Upper lobe of left lung (tissue), 4 donors: ENCODE results near the gene SERPINA1.

Source experiments
- POLR2A ChIP-seq, 4 donors: fragments of 450-650 bp; IDR thresholded peaks; one replicate each; pipeline ENCODE4 v1.5.1; 2016 to 2017; ENCODE audit warnings: antibody characterized with exemption in 4 of 4, mild to moderate bottlenecking in 2 of 4
- TF ChIP-seq, protein P1 (sequence below), 6 experiments: fragments of 450-650 bp in 4 of 6; fragments of 200-600 bp in 2 of 6; sonication (generic) in 2 of 6; IDR thresholded peaks; one replicate each; pipeline ENCODE4 v1.5.1; 2016 to 2019; ENCODE audit warnings: antibody characterized with exemption in 6 of 6

DNA sequence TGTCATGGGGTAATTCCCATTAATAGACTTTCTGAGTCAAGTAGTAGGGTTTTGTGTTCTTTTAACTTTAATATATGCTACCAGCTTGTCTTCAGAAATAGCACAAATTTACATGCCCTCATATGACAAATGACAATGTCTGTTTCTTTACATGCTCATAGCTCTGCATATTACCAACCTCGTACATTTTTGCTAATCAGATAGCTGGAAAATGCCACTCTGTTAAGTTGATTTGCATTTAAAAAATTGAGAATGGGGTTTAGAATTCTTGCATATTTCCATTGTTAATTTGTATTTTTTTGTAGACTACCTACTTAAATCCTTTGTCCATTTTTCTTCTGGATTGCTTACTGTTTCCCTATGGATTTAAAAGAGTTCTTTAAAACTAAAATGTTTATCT is 31.2 kb downstream of the SERPINA1 start:
- TF ChIP-seq, protein P1, sequence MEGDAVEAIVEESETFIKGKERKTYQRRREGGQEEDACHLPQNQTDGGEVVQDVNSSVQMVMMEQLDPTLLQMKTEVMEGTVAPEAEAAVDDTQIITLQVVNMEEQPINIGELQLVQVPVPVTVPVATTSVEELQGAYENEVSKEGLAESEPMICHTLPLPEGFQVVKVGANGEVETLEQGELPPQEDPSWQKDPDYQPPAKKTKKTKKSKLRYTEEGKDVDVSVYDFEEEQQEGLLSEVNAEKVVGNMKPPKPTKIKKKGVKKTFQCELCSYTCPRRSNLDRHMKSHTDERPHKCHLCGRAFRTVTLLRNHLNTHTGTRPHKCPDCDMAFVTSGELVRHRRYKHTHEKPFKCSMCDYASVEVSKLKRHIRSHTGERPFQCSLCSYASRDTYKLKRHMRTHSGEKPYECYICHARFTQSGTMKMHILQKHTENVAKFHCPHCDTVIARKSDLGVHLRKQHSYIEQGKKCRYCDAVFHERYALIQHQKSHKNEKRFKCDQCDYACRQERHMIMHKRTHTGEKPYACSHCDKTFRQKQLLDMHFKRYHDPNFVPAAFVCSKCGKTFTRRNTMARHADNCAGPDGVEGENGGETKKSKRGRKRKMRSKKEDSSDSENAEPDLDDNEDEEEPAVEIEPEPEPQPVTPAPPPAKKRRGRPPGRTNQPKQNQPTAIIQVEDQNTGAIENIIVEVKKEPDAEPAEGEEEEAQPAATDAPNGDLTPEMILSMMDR (IDR thresholded peaks at IDR 0.05): no peak
- TF ChIP-seq POLR2A (IDR thresholded peaks at IDR 0.05): no peak
